MM.1S (cell line): ENCODE data around the gene ZDHHC23.

Source experiments
- CTCF ChIP-seq: fragments of 300-600 bp; sonication (generic); IDR thresholded peaks from 2 replicates; pipeline ENCODE4 v1.5.1; 2016; ENCODE audit warnings: antibody characterized with exemption, low read length, mixed read lengths
- EZH2 ChIP-seq: fragments of 300-600 bp; sonication (generic); optimal IDR thresholded peaks from 2 replicates; pipeline ENCODE3; 2017; ENCODE audit warnings: low read depth, mild to moderate bottlenecking, antibody characterized with exemption, low read length, mixed read lengths
- EZH2phosphoT487 ChIP-seq: fragments of 300-600 bp; sonication (generic); IDR thresholded peaks from 2 replicates; pipeline ENCODE4 v1.6.1; 2018; ENCODE audit warnings: antibody characterized with exemption, low read length

- TF ChIP-seq EZH2 (no peak), CTCF (no peak), EZH2phosphoT487 (no peak)
Measured at GRCh38 chr3:113914646-113915045, 33.2 kb upstream of the ZDHHC23 start.
